ENCODE results near the gene TUBB. TPM values are rescaled to one million over a fixed set of nuclear protein-coding genes. Genes with fewer than 3 reads are reported as not detected.

TUBB gene
- total and polyA plus RNA-seq, 2 of the 8 experiments (the other 6 are each of a cell fraction or from before 2014, with no cell fraction given), result 1,880 to 3,022 TPM

GRCh38 chr6:30670760-30671527, 49.2 kb upstream of the TUBB start:
- Histone ChIP-seq H3K9ac (replicated peaks in 1 of 4; ENCODE audit: extremely low read depth in 1 of 4, low read depth in 3 of 4, low read length in 3 of 4) (no peak overlapping the region), H3K56ac (replicated peaks; ENCODE audit: insufficient read length, low read depth, low read length) (no peak overlapping the region), H3K23me2 (ENCODE audit: low read depth, low read length) (peaks cover 6% of the 10 kb centered on the region), H3K14ac (ENCODE audit: insufficient read length) (no peak overlapping the region), H2AK5ac (ENCODE audit: low read depth, low read length) (no peak overlapping the region), H3K4ac (replicated peaks; ENCODE audit: insufficient read length, low read depth, low read length) (no peak overlapping the region), H4K5ac (ENCODE audit: insufficient read length, low read depth, low read length) (no peak overlapping the region), H3K79me1 (ENCODE audit: low read depth, low read length) (no peaks in the 10 kb centered on the region), H2BK5ac (ENCODE audit: low read depth, low read length) (no peak overlapping the region), H3K9me3 (ENCODE audit: insufficient read depth in 2 of 2, low read depth in 1 of 2, low read length in 1 of 2) (no peaks in the 10 kb centered on the region), H3K4me2 (ENCODE audit: insufficient read depth in 1 of 2, low read depth in 2 of 2, low read length in 2 of 2) (no peak overlapping the region; a peak in 1 of 4 replicates), H3K36me3 (ENCODE audit: control insufficient read depth in 2 of 4, insufficient read depth in 4 of 4, low read length in 3 of 4) (peaks cover 4 to 12% (median 8%) of the 10 kb centered on the region in 4 experiments; a peak in 5 of 8 replicates), H4K8ac (ENCODE audit: extremely low read depth, insufficient read depth, low read length) (no peak overlapping the region), H2BK12ac (ENCODE audit: low read depth, low read length) (no peak overlapping the region), H3K79me2 (ENCODE audit: control insufficient read depth in 1 of 2, insufficient read depth in 2 of 2, low read length in 2 of 2) (peaks cover 0 to 4% of the 10 kb centered on the region in 2 experiments; a peak in 2 of 4 replicates), H2BK120ac (replicated peaks; ENCODE audit: low read depth, low read length) (no peak overlapping the region), H2BK15ac (ENCODE audit: low read length) (no peak overlapping the region), H2BK20ac (ENCODE audit: low read length) (no peak overlapping the region), H3K27me3 (replicated peaks in 1 of 4; ENCODE audit: control insufficient read depth in 3 of 4, extremely low read depth in 1 of 4, insufficient read depth in 3 of 4, low read length in 3 of 4) (no peaks in the 10 kb centered on the region), H2AFZ (ENCODE audit: low read length) (no peak overlapping the region), H3K4me3 (ENCODE audit: extremely low read depth in 1 of 4, insufficient read depth in 2 of 4, low read depth in 3 of 4, low read length in 4 of 4) (no peak overlapping the region), H3K18ac (ENCODE audit: extremely low read depth, low read length) (no peak overlapping the region), H4K20me1 (replicated peaks in 1 of 2; ENCODE audit: control insufficient read depth in 1 of 2, insufficient read depth in 2 of 2, low read length in 2 of 2) (peaks cover 0 to 2% of the 10 kb centered on the region in 2 experiments), H3K4me1 (replicated peaks in 1 of 4; ENCODE audit: control insufficient read depth in 3 of 4, insufficient read depth in 4 of 4, low read length in 3 of 4) (no peaks in the 10 kb centered on the region; a peak in 1 of 7 replicates), H3K23ac (ENCODE audit: insufficient read length) (no peak overlapping the region), H4K91ac (replicated peaks; ENCODE audit: insufficient read length, low read length) (no peak overlapping the region), H3K27ac (ENCODE audit: low read depth, low read length) (no peak overlapping the region)
- TF ChIP-seq RFX5 (IDR thresholded peaks at IDR 0.05; ENCODE audit: borderline replicate concordance, low read depth, low read length) (no peak), E2F6 (IDR thresholded peaks at IDR 0.05) (no peak), CTCF (IDR thresholded peaks at IDR 0.05; ENCODE audit: control extremely low read depth in 1 of 3, insufficient read depth in 1 of 3, low read depth in 1 of 3, low read length in 3 of 3) (peak in 2 of 3 experiments; percentile 13 to 38; a peak in 2 of 4 replicates), KDM5A (IDR thresholded peaks at IDR 0.05; ENCODE audit: low read length) (no peak), CTBP2 (IDR thresholded peaks at IDR 0.05; ENCODE audit: borderline replicate concordance, insufficient read depth, insufficient read length, low read length) (no peak), CBX8 (IDR thresholded peaks at IDR 0.05; ENCODE audit: borderline replicate concordance, low read depth, low read length) (no peak)
- DNase-seq (ENCODE audit: low read depth in 1 of 2, low spot score in 2 of 2), result no peak
- FAIRE-seq, result no peak
- ChIA-PET POLR2A (ENCODE audit: partially characterized antibody) (interaction anchor here (0.6 to 18.7 kb wide), 7 partner anchors 11 to 132 kb away, joined by 3 to 388 read pairs (median 7); partner anchors contain the start of genes MDC1, MRPS18B, PPP1R10 and TUBB), CTCF (ENCODE audit: partially characterized antibody) (interaction anchor here (1.8 to 3.0 kb wide), 4 partner anchors 12 to 52 kb away, joined by 8 to 12 read pairs (median 10); no protein-coding TSS in a partner anchor)
- 93% methylated on average over 27 of the region's 27 CpGs; no CpG with 5 or more reads in 1 of the 2 experiments for WGBS, 2 experiments (ENCODE audit: extremely low coverage in 1 of 2, insufficient coverage in 1 of 2, insufficient read length in 1 of 2, insufficient replicate concordance in 2 of 2, low coverage in 1 of 2, low lambda C conversion rate in 2 of 2, missing lambda C conversion rate in 1 of 2)
